ENCODE data around the gene NAPEPLD.
"Not testable (repeated sequence)": the region's sequence is repeated elsewhere in the genome, so short reads cannot be mapped to it uniquely, and the experiment has no call there.

NAPEPLD gene

GRCh38 chr7:103154042-103154441, 5.1 kb upstream of the NAPEPLD start:
- no peak for TF ChIP-seq CTCF (IDR thresholded peaks at IDR 0.05; ENCODE audit: low read length, missing control alignments)
- H3K4me3 ChIP-seq (replicated peaks; ENCODE audit: low read depth, low read length), result no peak overlapping the region
- DNase-seq (ENCODE audit: low read depth), result no peak

DNA sequence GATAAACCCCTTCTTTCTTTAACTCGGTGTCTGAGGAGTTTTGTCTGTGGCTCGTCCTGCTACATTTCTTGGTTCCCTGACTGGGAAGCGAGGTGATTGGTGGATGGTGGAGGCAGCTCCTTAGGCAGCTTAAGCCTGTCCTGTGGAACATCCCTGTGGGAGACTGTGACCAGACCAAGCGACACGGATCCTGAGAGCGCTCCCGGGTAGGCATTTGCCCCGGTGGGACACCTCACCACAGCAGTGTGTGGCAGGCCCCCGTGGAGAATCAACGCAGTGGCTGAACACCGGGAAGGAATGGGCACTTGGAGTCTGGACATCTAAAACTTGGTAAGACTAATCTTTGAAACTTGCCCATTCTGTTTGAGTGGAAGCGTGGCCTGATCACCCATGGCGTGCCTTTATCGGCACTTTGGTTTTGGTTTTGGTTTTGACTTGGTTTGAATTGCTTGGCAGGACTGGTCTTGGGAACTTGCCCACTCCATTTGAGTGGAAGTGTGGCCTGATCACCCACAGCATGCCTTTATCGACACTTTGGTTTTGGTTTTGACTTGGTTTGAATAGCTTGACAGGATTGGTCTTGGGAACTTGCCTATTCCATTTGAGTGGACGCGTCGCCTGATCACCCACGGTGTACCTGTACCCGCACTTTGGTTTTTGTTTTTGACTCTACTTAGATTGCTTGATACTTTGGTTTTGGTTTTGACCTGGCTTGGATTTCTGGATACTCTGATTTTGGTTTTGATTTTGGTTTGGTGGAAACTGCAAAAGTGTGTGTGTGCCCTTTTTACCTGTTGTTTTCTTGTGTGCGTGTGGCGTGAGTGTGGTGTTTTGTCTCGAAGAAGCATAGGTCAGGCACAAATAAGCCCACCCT, 4.1 kb upstream of the NAPEPLD start:
- not testable (repeated sequence) for H3K4me3 ChIP-seq (replicated peaks; ENCODE audit: low read depth, low read length); DNase-seq (ENCODE audit: low read depth)

DNA sequence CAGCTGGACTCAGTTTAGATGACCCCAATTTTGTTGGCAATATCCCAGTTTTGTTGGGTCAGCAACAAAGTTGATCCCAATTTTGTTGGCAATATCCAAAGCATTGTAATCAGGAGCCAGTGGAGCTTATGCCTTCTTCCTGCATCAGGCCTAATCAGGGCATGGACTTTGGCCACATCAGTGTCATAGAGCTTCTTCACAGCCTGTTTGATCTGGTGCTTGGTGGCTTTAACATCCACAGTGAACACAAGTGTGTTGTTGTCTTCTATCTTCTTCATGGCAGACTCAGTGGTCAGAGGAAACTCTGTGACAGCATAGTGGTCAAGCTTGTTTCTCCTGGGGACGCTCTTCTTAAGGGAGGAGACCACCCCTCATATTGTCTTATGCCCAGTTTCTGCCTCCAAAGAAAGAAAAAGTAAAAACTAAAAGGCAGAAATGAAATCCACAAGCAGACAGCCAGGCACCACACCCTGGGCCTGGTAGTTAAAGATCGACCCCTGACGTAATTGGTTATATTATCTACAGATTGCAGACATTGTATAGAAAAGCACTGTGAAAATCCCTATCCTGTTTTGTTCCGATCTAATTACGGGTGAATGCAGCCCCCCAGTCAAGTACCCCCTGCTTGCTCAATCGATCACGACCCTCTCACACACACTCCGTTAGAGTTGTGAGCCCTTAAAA, 3.2 kb upstream of the NAPEPLD start:
- not testable (repeated sequence) for H3K4me3 ChIP-seq (replicated peaks; ENCODE audit: low read depth, low read length); DNase-seq (ENCODE audit: low read depth)

GRCh38 chr7:103150192-103150591, 1.3 kb upstream of the NAPEPLD start:
- no peak for TF ChIP-seq CTCF (IDR thresholded peaks at IDR 0.05; ENCODE audit: low read length, missing control alignments)
- no peak overlapping the region for H3K4me3 ChIP-seq (replicated peaks; ENCODE audit: low read depth, low read length)
- no peak for DNase-seq (ENCODE audit: low read depth)

DNA sequence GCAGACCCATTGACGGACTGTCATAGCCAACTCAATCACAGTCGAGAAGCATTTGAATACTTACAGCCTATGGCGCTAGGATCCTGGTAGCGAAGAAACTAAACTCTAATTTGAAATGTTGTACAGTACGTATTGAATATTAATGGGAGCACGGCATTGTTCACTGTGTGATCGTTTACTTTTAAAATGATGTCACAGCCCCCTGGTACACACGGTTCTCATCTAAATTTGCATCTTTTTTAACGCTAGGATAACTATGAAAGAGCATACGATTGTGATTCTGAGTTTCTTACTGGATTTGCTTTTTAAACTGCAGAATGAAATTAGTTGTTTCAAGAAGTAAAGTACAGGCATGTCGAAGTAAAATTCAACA, 895 bp upstream of the NAPEPLD start:
- DNase-seq (ENCODE audit: low read depth), result no peak
- TF ChIP-seq CTCF (IDR thresholded peaks at IDR 0.05; ENCODE audit: low read length, missing control alignments), result no peak
- peak overlapping the region; percentile 68 for H3K4me3 ChIP-seq (replicated peaks; ENCODE audit: low read depth, low read length)

DNA sequence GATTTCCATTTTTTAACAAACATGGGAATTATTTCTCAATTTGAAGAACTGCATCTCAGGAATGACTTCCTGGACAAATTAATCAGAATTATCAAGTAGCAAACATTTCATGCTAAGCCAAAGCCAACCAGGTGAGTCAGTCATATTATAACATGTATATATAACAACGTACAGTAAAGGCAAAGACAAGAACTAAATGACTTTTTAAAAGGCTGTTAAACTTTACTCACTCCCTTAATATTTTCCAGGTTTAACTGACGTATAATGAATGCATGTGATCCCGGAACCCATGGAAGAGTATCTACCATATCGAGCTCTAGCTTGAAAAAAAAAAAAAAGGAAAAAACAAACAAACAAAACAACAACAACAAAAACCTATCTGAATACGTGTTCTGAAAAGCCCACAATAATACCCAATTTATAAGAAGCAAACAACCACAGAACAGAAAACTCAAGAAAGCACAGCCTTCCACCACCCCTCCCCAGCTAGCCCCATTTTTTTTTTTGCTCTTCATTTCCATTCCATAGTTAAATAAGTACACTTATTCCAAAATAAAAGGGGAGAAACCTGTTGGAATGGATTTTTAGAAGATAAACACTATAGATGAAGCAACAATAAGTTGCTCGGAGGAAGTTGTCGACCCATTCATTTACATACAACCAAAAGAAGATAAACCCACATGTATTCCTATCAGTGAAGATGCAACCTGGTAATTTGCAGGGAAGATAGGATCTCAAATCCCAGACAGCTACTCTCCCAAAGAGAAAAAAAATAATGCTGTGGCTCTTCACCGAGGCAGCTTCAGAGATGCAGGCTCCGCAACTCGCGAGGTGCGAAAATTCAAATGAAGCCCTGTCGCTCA, 537 bp downstream of the NAPEPLD start:
- H3K4me3 ChIP-seq (replicated peaks; ENCODE audit: low read depth, low read length), result peak overlapping the region; percentile 68
- no peak for TF ChIP-seq CTCF (IDR thresholded peaks at IDR 0.05; ENCODE audit: low read length, missing control alignments)
- no peak for DNase-seq (ENCODE audit: low read depth)

DNA sequence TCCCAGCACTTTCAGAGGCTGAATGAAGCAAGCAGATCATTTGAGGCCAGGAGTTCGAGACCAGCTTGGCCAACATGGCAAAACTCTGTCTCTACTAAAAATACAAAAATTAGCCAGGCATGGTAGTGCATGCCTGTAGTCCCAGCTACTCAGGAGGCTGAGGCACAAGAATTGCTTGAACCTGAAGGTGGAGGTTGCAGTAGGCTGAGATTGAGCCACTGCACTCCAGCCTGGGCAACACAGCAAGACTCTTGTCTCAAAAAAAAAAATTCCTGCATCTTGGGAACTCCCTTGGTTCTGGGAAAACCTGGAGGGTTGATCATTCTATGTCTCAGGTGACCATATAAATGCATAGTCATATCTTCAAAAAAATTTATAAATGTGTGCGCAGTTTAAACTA, 4.1 kb downstream of the NAPEPLD start:
- not testable (repeated sequence) for H3K4me3 ChIP-seq (replicated peaks; ENCODE audit: low read depth, low read length); DNase-seq (ENCODE audit: low read depth)

DNA sequence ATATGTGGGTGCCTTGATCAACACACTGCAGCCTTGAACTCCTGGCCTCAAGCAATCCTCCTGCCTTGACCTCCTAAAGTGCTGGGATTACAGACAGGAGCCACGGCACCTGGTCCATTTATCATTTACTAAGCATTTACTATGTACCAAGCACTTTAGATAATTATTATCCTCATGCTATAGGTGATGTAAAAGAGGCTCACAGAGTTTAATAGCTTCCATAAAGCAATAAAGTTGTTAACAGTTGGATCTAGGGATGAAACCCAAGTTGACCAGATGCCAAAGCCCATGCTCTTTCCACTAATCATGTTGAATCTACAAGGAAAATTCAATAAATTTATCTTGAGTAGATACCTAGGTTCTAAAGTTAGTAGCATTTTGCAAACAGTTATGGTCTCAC, 5.0 kb downstream of the NAPEPLD start:
- no peak overlapping the region for H3K4me3 ChIP-seq (replicated peaks; ENCODE audit: low read depth, low read length)
- TF ChIP-seq CTCF (IDR thresholded peaks at IDR 0.05; ENCODE audit: low read length, missing control alignments), result no peak
- DNase-seq (ENCODE audit: low read depth), result no peak

Measured in fibroblast of pulmonary artery (primary cell).